Left colon (tissue), 2 donors: ENCODE measurements around the gene CDC42EP3. TPM values are rescaled to one million over a fixed set of nuclear protein-coding genes. Genes with fewer than 3 reads are reported as not detected.

ENCODE experiments used
- ATAC-seq: fragments of 200-7000 bp; cut with Tn5 transposase; one replicate; pipeline ENCODE4 v1.9.1; 2020; ENCODE audit warnings: mild to moderate bottlenecking, moderate library complexity
- DNase-seq, 2 donors: peaks; one replicate each; pipeline ENCODE4 v3.0.0-alpha.2; 2020
- intact Hi-C, 2 donors: fragments of 100-400 bp; cut with DNase I in 1 of 2; cut with micrococcal nuclease in 1 of 2; formaldehyde crosslinking; loops; one replicate each; pipeline versions ENCODE4 v1.11.2 to v1.14.0; 2022; cut with DNase I, micrococcal nuclease
- total RNA-seq, 2 donors: library from RNA; stranded (reverse); fragmentation: NEBNext Ultra II Directional; extraction: Animal tissue kit (Norgen Biotek cat#: 25700); gene quantifications; one replicate each; pipeline ENCODE4 v1.2.1, GENCODE V29; 2021
- donor health status: DM: no; HTN: no; CAD: no.
- donor health status: DM: yes; HTN: yes; CAD: no.

Gene CDC42EP3
- total RNA-seq, 2 donors from 2014 or later = 19.5 to 46.7 TPM

- intact Hi-C loops = no loop called here
- no peak for ATAC-seq
- DNase-seq = no peak
Measured at GRCh38 chr2:37604716-37605115, 66.7 kb downstream of the CDC42EP3 start.

- ATAC-seq (no peak), DNase-seq (no peak)
- intact Hi-C loops = no loop called here
Measured at GRCh38 chr2:37602702-37603101, 68.7 kb downstream of the CDC42EP3 start.

- intact Hi-C loops = no loop called here
- DNase-seq = no peak
- no peak for ATAC-seq
Measured at GRCh38 chr2:37602040-37602439, 69.4 kb downstream of the CDC42EP3 start.

GRCh38 chr2:37601569-37601968 is 69.9 kb downstream of the CDC42EP3 start:
- intact Hi-C loops = no loop called here
- ATAC-seq = no peak

GRCh38 chr2:37600735-37601134 is 70.7 kb downstream of the CDC42EP3 start:
- no peak for ATAC-seq
- no peak for DNase-seq
- intact Hi-C loops = no loop called here

More at GRCh38 chr2:37601569-37601968, 69.9 kb downstream of the CDC42EP3 start:
- no peak for DNase-seq

GRCh38 chr2:37599688-37600525 is 71.5 kb downstream of the CDC42EP3 start:
- ATAC-seq = no peak

GRCh38 chr2:37593694-37594093 is 77.7 kb downstream of the CDC42EP3 start:
- intact Hi-C loops = no loop called here
- DNase-seq = no peak
- ATAC-seq = no peak

More at GRCh38 chr2:37599688-37600525, 71.5 kb downstream of the CDC42EP3 start:
- intact Hi-C loops = no loop called here
- DNase-seq = peak in 1 of 2 donors; percentile 38

GRCh38 chr2:37593024-37593423 is 78.4 kb downstream of the CDC42EP3 start:
- ATAC-seq = no peak
- no peak for DNase-seq
- intact Hi-C loops = no loop called here
